Daoy (cell line): ENCODE measurements around the gene ADORA1. TPM values are rescaled to one million over a fixed set of nuclear protein-coding genes. Genes with fewer than 3 reads are reported as not detected.

Experiments used
- DNase-seq: peaks from one replicate; pipeline ENCODE4 v3.0.0-alpha.2; 2015; ENCODE audit warnings: low read depth
- total RNA-seq: library from RNA; depleted of rRNA; stranded (reverse); fragments of >200 nt; shearing (Covaris generic); gene quantifications from 2 replicates; pipeline ENCODE4 v1.2.3, GENCODE V29; 2014

ADORA1 gene
- total RNA-seq, 1 experiment from 2014 or later: 2.7 TPM

GRCh38 chr1:203158423-203158822, 30.9 kb downstream of the ADORA1 start:
- no peak for DNase-seq

GRCh38 chr1:203158960-203159665, 31.6 kb downstream of the ADORA1 start:
- DNase-seq: no peak

DNA sequence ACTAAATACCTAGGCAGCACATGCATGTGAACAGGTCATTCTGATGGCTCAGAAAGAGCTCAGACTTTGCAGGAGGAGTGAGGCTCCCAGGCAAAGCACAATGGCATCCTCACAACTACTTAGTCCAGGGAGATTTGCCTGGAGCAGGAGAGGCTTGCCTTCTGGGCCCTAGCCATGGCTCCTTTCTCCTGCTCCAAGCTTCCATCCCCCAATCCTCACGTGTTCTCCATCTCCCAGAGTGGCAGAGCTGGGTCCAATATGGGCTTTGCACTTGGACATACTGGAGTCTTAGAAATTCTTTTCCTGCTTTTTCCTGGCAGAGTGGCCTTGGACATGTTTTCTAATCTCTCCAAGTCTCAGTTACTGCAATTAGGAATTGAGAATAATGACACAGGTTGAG, 32.3 kb downstream of the ADORA1 start:
- DNase-seq: no peak

GRCh38 chr1:203161175-203161574, 33.6 kb downstream of the ADORA1 start:
- DNase-seq: no peak

DNA sequence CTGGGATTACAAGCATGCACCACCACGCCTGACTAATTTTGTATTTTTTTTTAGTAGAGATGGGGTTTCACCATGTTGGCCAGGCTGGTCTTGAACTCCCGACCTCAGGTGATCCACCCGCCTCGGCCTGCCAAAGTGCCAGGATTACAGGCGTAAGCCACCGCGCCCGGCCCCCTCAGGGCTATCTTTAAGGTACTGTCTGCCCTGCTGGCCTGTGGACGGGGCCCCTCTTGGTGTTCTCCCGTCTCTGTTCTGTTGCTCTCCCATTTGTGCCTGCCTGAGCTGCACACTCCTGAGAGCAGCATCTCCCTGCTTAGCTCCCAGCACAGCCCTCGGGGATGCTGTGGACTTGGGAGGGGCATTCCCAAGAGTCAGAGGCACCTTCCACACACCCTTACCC, 34.2 kb downstream of the ADORA1 start:
- DNase-seq: no peak

DNA sequence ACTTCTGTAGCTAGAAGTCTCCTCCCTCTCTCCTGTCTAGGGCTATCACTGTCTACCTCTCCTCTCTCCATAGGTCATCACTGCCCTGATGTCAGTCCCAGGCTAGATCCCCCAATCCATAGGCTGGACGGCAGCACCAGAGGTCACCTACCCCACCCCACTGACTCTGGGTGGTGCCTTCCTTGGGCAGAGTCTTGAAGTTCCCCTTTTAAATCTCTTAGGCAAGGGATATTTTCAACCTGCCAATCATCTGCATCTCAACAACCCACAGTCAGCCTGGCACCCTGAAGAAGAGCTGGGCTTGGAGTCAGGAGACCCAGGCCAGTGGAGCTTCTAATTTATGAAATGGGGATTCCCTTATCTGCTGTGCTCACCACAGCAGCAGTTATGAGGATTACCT, 34.9 kb downstream of the ADORA1 start:
- no peak for DNase-seq

GRCh38 chr1:203163891-203164635, 36.5 kb downstream of the ADORA1 start:
- DNase-seq: no peak

DNA sequence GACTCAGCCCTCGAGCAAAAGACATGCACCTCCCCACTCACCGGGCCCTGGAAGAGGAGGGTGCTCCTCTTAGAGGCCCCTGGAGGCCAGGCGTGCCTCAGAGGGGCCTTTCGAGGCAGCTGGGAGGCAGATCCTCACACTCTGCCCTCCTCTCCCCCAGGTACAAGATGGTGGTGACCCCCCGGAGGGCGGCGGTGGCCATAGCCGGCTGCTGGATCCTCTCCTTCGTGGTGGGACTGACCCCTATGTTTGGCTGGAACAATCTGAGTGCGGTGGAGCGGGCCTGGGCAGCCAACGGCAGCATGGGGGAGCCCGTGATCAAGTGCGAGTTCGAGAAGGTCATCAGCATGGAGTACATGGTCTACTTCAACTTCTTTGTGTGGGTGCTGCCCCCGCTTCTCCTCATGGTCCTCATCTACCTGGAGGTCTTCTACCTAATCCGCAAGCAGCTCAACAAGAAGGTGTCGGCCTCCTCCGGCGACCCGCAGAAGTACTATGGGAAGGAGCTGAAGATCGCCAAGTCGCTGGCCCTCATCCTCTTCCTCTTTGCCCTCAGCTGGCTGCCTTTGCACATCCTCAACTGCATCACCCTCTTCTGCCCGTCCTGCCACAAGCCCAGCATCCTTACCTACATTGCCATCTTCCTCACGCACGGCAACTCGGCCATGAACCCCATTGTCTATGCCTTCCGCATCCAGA, 37.7 kb downstream of the ADORA1 start:
- no peak for DNase-seq

- DNase-seq: no peak
These were observed 38.3 kb downstream of the ADORA1 start for GRCh38 chr1:203165800-203166161.

- DNase-seq: no peak
These were observed 38.8 kb downstream of the ADORA1 start for GRCh38 chr1:203166192-203166940.

GRCh38 chr1:203167026-203167912, 39.7 kb downstream of the ADORA1 start:
- DNase-seq: no peak

DNA sequence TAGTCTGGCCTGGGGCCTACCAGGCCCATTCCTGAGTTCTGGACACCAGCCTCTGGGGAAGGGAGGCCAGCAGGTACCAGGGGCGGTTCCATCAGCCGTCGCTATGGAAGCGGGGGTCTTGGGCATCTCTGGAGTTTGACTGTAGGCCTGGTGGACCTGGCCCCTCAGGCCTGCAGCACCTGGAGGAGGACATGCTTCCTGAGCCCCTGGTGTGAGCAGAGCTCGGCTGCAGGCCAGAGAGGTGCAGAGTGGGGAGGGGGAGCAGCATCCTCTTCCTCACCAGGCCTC, 40.3 kb downstream of the ADORA1 start:
- DNase-seq: no peak

- no peak for DNase-seq
These were observed 40.8 kb downstream of the ADORA1 start for GRCh38 chr1:203168256-203168786.

DNA sequence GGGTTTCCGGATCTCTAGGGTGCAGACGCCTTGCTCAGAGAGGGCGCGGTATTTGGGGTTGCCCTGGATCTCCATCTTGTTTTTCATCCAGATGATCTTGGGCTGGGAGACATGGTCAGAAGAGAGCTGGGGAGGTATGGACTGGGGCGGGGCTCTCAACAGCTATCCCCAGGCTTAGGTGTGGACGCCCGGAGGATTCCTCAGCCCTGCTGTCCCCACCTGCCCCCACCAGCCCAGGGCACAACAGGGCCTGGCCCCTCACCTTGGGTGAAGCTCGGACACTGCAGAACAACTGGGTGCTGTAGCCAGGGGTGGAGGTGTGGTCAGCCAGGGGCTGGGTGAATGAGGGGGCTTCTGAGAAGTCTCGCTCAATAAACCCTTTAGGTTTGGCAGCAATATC, 41.5 kb downstream of the ADORA1 start:
- DNase-seq: no peak

DNA sequence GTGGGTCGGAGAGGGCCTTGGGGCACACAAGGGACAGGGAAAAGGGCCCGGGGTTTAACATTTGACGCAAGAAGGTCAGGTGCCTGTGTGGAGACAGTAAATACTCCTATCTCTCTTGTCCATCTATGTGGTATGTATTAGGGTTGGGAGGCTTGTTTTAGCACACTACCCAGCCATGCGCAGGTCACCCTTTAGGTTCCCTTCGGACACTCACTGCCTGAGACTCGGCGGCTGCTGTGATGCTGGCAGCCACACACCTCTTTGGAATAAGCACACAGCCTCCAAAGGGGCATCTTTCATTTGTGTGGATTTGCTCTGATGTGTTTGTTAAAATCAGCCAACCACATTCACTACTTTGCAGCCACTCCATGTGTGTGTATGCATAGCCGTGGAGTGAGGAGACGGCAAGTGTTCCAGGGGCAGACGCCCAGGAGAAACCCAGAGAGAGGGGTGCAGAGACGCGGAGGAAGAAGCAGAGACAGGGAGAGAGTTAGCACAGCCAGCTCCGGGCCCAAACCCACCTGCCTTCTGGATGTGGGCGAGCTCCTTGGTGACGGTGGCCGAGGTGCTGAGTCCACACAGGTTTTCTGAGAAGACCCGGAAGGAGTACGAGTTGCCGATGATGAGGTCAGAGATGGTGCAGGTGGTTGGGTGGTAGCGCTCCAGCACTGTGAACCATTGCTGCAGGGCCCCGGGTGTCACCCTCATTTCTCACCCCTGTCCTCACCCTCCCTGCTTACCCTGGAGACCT, 42.4 kb downstream of the ADORA1 start:
- DNase-seq: no peak

GRCh38 chr1:203170625-203171330, 43.3 kb downstream of the ADORA1 start:
- DNase-seq: no peak

GRCh38 chr1:203171341-203172183, 44.0 kb downstream of the ADORA1 start:
- no peak for DNase-seq

GRCh38 chr1:203172184-203173010, 44.9 kb downstream of the ADORA1 start:
- peak; percentile 76 for DNase-seq
